ENCODE data around the gene IVNS1ABP. TPM values are rescaled to one million over a fixed set of nuclear protein-coding genes. Genes with fewer than 3 reads are reported as not detected.

IVNS1ABP gene
- total and polyA plus RNA-seq, 4 donors, result 39.3 to 218 (median 114) TPM

DNA sequence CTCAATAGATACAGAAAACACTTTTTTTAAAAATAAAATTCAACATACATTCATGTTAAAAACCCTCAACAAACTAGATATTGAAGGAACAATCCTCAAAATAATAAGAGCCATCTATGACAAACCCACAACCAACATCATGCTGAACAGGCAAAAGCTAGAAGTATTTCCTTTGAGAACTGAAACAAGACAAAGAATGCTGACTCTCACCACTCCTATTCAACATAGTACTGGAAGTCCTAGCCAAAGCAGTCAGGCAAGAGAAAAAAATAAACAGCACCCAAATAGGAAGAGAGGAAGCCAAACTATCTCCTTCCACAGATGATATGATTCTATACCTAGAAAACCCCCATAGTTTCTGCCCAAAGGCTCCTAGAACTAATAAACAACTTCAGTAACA, 46.2 kb upstream of the IVNS1ABP start:
- no peak for ATAC-seq (ENCODE audit: insufficient read depth, low FRiP score)

DNA sequence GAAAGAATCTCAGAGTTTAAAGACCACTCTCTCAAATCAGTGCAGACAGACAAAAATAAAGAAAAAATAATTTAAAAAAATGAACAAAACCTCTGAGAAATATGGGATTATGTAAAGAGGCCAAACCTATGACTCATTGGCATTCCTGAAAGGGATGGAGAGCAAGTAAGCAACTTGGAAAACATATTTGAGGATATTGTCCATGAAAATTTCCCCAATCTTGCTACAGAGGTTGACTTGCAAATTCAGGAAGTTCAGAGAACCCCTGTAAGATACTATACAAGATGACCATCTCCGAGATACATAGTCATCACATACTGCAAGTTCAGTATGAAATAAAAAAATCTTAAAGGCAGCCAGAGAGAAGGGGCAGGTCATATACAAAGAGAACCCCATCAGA, 43.7 kb upstream of the IVNS1ABP start:
- no peaks in the 10 kb centered on the region for H3K27me3 ChIP-seq (ENCODE audit: control insufficient read depth in 3 of 3, insufficient read depth in 3 of 3, low read length in 2 of 3)
- no peak overlapping the region for H3K9ac ChIP-seq (ENCODE audit: insufficient read depth in 1 of 2, low read length in 2 of 2)
- 100% methylated on average over 1 of the region's 1 CpG for WGBS, 2 donors
- no peaks in the 10 kb centered on the region for H3K36me3 ChIP-seq (ENCODE audit: control insufficient read depth in 4 of 4, insufficient read depth in 4 of 4, low read length in 4 of 4)
- no peak overlapping the region for H3K27ac ChIP-seq (ENCODE audit: low read depth in 1 of 2, low read length in 1 of 2)
- DNase-seq (no peak), ATAC-seq (ENCODE audit: insufficient read depth, low FRiP score) (no peak)
- H3K9me3 ChIP-seq (ENCODE audit: control insufficient read depth in 4 of 4, insufficient read depth in 3 of 4, low read length in 3 of 4), result peaks cover 0 to 3% (median 0%) of the 10 kb centered on the region in 4 donors
- no peaks in the 10 kb centered on the region for H3K4me1 ChIP-seq (ENCODE audit: control insufficient read depth in 5 of 5, insufficient read depth in 5 of 5, low read length in 5 of 5)
- TF ChIP-seq, protein P1, sequence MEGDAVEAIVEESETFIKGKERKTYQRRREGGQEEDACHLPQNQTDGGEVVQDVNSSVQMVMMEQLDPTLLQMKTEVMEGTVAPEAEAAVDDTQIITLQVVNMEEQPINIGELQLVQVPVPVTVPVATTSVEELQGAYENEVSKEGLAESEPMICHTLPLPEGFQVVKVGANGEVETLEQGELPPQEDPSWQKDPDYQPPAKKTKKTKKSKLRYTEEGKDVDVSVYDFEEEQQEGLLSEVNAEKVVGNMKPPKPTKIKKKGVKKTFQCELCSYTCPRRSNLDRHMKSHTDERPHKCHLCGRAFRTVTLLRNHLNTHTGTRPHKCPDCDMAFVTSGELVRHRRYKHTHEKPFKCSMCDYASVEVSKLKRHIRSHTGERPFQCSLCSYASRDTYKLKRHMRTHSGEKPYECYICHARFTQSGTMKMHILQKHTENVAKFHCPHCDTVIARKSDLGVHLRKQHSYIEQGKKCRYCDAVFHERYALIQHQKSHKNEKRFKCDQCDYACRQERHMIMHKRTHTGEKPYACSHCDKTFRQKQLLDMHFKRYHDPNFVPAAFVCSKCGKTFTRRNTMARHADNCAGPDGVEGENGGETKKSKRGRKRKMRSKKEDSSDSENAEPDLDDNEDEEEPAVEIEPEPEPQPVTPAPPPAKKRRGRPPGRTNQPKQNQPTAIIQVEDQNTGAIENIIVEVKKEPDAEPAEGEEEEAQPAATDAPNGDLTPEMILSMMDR (IDR thresholded peaks at IDR 0.05; ENCODE audit: control extremely low read depth, extremely low read depth), result no peak
- no peak overlapping the region for H3K4me3 ChIP-seq

More for the DNA sequence above, 46.2 kb upstream of the IVNS1ABP start:
- Histone ChIP-seq H3K36me3 (ENCODE audit: control insufficient read depth in 4 of 4, insufficient read depth in 4 of 4, low read length in 4 of 4) (no peaks in the 10 kb centered on the region), H3K27me3 (ENCODE audit: control insufficient read depth in 3 of 3, insufficient read depth in 3 of 3, low read length in 2 of 3) (no peaks in the 10 kb centered on the region), H3K4me3 (no peak overlapping the region), H3K4me1 (ENCODE audit: control insufficient read depth in 5 of 5, insufficient read depth in 5 of 5, low read length in 5 of 5) (no peaks in the 10 kb centered on the region), H3K27ac (ENCODE audit: low read depth in 1 of 2, low read length in 1 of 2) (no peak overlapping the region), H3K9ac (ENCODE audit: insufficient read depth in 1 of 2, low read length in 2 of 2) (no peak overlapping the region), H3K9me3 (ENCODE audit: control insufficient read depth in 4 of 4, insufficient read depth in 3 of 4, low read length in 3 of 4) (peaks cover 0 to 3% (median 0%) of the 10 kb centered on the region in 4 donors)
- TF ChIP-seq, protein P1 (IDR thresholded peaks at IDR 0.05; ENCODE audit: control extremely low read depth, extremely low read depth), result no peak
- DNase-seq, result no peak

GRCh38 chr1:185358957-185359356, 41.9 kb upstream of the IVNS1ABP start:
- no peak for ATAC-seq (ENCODE audit: insufficient read depth, low FRiP score)
- TF ChIP-seq, protein P1 (IDR thresholded peaks at IDR 0.05; ENCODE audit: control extremely low read depth, extremely low read depth), result no peak
- 91 to 96% methylated on average over 3 of the region's 3 CpGs for WGBS, 2 donors

DNA sequence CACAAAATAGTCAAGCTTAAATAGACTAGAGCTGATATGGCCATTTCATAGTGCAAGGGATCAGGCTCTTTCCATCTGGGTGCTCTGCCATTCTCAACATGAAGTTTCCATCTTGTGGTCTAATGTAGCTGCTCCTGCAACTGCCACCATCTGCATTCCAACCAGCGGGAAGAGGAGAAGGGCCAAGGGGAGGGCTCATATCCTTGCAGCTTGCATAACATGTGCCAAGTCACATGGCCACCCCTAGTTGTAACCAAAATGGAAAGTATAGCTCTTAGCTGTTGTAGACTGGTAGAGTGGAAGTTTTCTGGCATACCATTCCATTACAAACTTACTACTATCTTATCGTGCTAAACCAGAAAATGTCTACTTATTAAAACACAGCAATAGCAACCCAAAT, 38.9 kb upstream of the IVNS1ABP start:
- ATAC-seq (ENCODE audit: insufficient read depth, low FRiP score) (no peak), DNase-seq (no peak)
- WGBS, 2 donors, result 82 to 91% methylated on average over 2 of the region's 2 CpGs
- H3K27ac ChIP-seq (ENCODE audit: low read depth in 1 of 2, low read length in 1 of 2), result no peak overlapping the region
- no peak overlapping the region for H3K9ac ChIP-seq (ENCODE audit: insufficient read depth in 1 of 2, low read length in 2 of 2)
- H3K4me3 ChIP-seq, result no peak overlapping the region
- no peaks in the 10 kb centered on the region for H3K36me3 ChIP-seq (ENCODE audit: control insufficient read depth in 4 of 4, insufficient read depth in 4 of 4, low read length in 4 of 4)
- peaks cover 0 to 3% (median 0%) of the 10 kb centered on the region in 5 donors for H3K4me1 ChIP-seq (ENCODE audit: control insufficient read depth in 5 of 5, insufficient read depth in 5 of 5, low read length in 5 of 5)
- no peaks in the 10 kb centered on the region for H3K27me3 ChIP-seq (ENCODE audit: control insufficient read depth in 3 of 3, insufficient read depth in 3 of 3, low read length in 2 of 3)
- TF ChIP-seq, protein P1 (IDR thresholded peaks at IDR 0.05; ENCODE audit: control extremely low read depth, extremely low read depth), result no peak
- peaks cover 0 to 3% (median 0%) of the 10 kb centered on the region in 4 donors for H3K9me3 ChIP-seq (ENCODE audit: control insufficient read depth in 4 of 4, insufficient read depth in 3 of 4, low read length in 3 of 4)

More at GRCh38 chr1:185358957-185359356, 41.9 kb upstream of the IVNS1ABP start:
- no peak overlapping the region for H3K27ac ChIP-seq (ENCODE audit: low read depth in 1 of 2, low read length in 1 of 2)
- H3K4me1 ChIP-seq (ENCODE audit: control insufficient read depth in 5 of 5, insufficient read depth in 5 of 5, low read length in 5 of 5), result no peaks in the 10 kb centered on the region
- H3K36me3 ChIP-seq (ENCODE audit: control insufficient read depth in 4 of 4, insufficient read depth in 4 of 4, low read length in 4 of 4), result no peaks in the 10 kb centered on the region
- no peak overlapping the region for H3K4me3 ChIP-seq
- H3K9me3 ChIP-seq (ENCODE audit: control insufficient read depth in 4 of 4, insufficient read depth in 3 of 4, low read length in 3 of 4), result peaks cover 0 to 3% (median 0%) of the 10 kb centered on the region in 4 donors
- no peak for DNase-seq
- H3K27me3 ChIP-seq (ENCODE audit: control insufficient read depth in 3 of 3, insufficient read depth in 3 of 3, low read length in 2 of 3), result no peaks in the 10 kb centered on the region
- H3K9ac ChIP-seq (ENCODE audit: insufficient read depth in 1 of 2, low read length in 2 of 2), result no peak overlapping the region

Data from lung (tissue), 12 donors.